ENCODE results near the gene EMCN. TPM values are rescaled to one million over a fixed set of nuclear protein-coding genes. Genes with fewer than 3 reads are reported as not detected.

Gene EMCN
- total RNA-seq, 4 donors from 2014 or later = 13.2 to 32.0 (median 21.9) TPM

DNA sequence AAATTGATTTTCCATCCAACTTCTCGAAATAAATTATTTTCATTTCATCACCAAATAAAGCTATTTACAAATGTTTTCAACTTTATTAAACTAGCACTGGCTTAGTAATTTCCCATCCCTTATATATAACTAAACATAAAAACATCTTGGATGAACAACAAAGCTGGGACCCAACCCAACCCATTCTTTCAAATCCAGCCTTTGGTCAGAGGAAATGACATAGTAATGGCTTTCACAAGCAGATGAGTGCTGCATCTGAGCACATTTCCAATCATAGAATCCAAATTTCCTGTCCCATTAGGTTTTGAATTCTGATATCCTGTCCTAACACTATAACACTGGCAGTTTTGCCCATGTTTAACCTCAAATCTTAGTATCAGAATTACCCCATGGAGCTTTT is 7.9 kb upstream of the EMCN start:
- no peak for TF ChIP-seq CTCF (IDR thresholded peaks at IDR 0.05)
- TF ChIP-seq EP300 (IDR thresholded peaks at IDR 0.05) = no peak
- TF ChIP-seq POLR2A (IDR thresholded peaks at IDR 0.05) = no peak
- 35 to 76% methylated on average over 1 of the region's 1 CpG for WGBS, 2 donors
- Histone ChIP-seq H3K27ac (no peak overlapping the region), H3K4me1 (no peaks in the 10 kb centered on the region), H3K36me3 (no peaks in the 10 kb centered on the region), H3K4me3 (no peak overlapping the region), H3K27me3 (no peaks in the 10 kb centered on the region), H3K9me3 (peaks cover 0 to 13% (median 0%) of the 10 kb centered on the region in 4 donors)
- DNase-seq (ENCODE audit: low spot score in 2 of 2) = no peak

DNA sequence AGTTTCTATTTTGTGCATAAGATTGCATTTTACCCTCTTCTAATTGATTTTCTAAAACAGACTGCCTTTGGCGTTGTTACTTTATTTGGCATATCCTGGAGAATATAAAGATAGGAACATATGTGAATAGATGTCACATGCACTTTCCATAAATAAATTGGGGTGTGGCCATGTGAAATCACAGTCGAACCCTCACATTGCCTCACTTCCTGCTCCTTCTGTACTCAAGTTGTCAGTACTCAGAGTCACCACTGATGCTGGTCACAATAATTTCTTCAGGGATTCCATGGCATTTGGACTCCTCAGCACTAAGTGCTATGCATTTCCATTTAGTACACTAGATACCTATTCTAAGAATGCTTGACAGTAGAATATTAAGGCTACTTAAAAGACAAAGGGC is 1.4 kb upstream of the EMCN start:
- Histone ChIP-seq H3K27ac (no peak overlapping the region), H3K27me3 (no peaks in the 10 kb centered on the region), H3K36me3 (no peaks in the 10 kb centered on the region), H3K4me3 (no peak overlapping the region), H3K4me1 (peaks cover 0 to 12% (median 2%) of the 10 kb centered on the region in 4 donors), H3K9me3 (no peaks in the 10 kb centered on the region)
- 27 to 30% methylated on average over 2 of the region's 2 CpGs for WGBS, 2 donors
- TF ChIP-seq POLR2A (IDR thresholded peaks at IDR 0.05) (no peak), CTCF (IDR thresholded peaks at IDR 0.05) (no peak), EP300 (IDR thresholded peaks at IDR 0.05) (no peak)
- DNase-seq (ENCODE audit: low spot score in 2 of 2) = no peak

- H3K27me3 ChIP-seq = no peaks in the 10 kb centered on the region
- TF ChIP-seq EP300 (IDR thresholded peaks at IDR 0.05) (no peak), CTCF (IDR thresholded peaks at IDR 0.05) (no peak), POLR2A (IDR thresholded peaks at IDR 0.05) (no peak)
- no peaks in the 10 kb centered on the region for H3K36me3 ChIP-seq
- peaks cover 0 to 12% (median 2%) of the 10 kb centered on the region in 4 donors for H3K4me1 ChIP-seq
- H3K9me3 ChIP-seq = no peaks in the 10 kb centered on the region
- DNase-seq (ENCODE audit: low spot score in 2 of 2) = no peak
- peak overlapping the region in 2 of 4 donors; percentile 33 to 66 for H3K27ac ChIP-seq
- peak overlapping the region in 1 of 4 donors; percentile 34 for H3K4me3 ChIP-seq
- WGBS, 2 donors = 68 to 79% methylated on average over 7 of the region's 7 CpGs
These were observed 1.6 kb downstream of the EMCN start for GRCh38 chr4:100516225-100516624.

GRCh38 chr4:100511896-100512295 is 5.9 kb downstream of the EMCN start:
- Histone ChIP-seq H3K4me1 (no peaks in the 10 kb centered on the region), H3K27me3 (no peaks in the 10 kb centered on the region), H3K27ac (no peak overlapping the region), H3K9me3 (no peaks in the 10 kb centered on the region), H3K4me3 (no peak overlapping the region), H3K36me3 (no peaks in the 10 kb centered on the region)
- WGBS, 2 donors = 60 to 61% methylated on average over 5 of the region's 5 CpGs
- TF ChIP-seq CTCF (IDR thresholded peaks at IDR 0.05) = no peak
- TF ChIP-seq POLR2A (IDR thresholded peaks at IDR 0.05) = no peak
- no peak for TF ChIP-seq EP300 (IDR thresholded peaks at IDR 0.05)
- DNase-seq (ENCODE audit: low spot score in 2 of 2) = no peak

- Histone ChIP-seq H3K36me3 (no peaks in the 10 kb centered on the region), H3K4me1 (no peaks in the 10 kb centered on the region), H3K4me3 (no peak overlapping the region), H3K27me3 (no peaks in the 10 kb centered on the region), H3K9me3 (no peaks in the 10 kb centered on the region), H3K27ac (no peak overlapping the region)
- TF ChIP-seq EP300 (IDR thresholded peaks at IDR 0.05) (no peak), POLR2A (IDR thresholded peaks at IDR 0.05) (no peak), CTCF (IDR thresholded peaks at IDR 0.05) (no peak)
- 51 to 60% methylated on average over 2 of the region's 2 CpGs for WGBS, 2 donors
- DNase-seq (ENCODE audit: low spot score in 2 of 2) = no peak
These were observed 7.3 kb downstream of the EMCN start for GRCh38 chr4:100510551-100510950.

Data from tibial nerve (tissue), 4 donors.